ENCODE results near the gene BMP15. TPM values are rescaled to one million over a fixed set of nuclear protein-coding genes. Genes with fewer than 3 reads are reported as not detected.

BMP15 gene
- total RNA-seq, 2 donors from 2014 or later, result not detected

- DNase-seq, result no peak
- H3K4me3 Mint-ChIP-seq, result no peak overlapping the region
- H3K27ac Mint-ChIP-seq, result no peak overlapping the region
- H3K4me1 Mint-ChIP-seq, result peaks cover 13% of the 10 kb centered on the region
- Histone ChIP-seq H3K27me3 (ENCODE audit: control insufficient read depth, insufficient read depth, low read length, poor library complexity, severe bottlenecking) (no peaks in the 10 kb centered on the region), H3K9me3 (ENCODE audit: control insufficient read depth, low read length) (no peaks in the 10 kb centered on the region), H3K9ac (ENCODE audit: extremely low read depth, low read length, poor library complexity, severe bottlenecking) (no peak overlapping the region), H3K4me3 (ENCODE audit: low read length) (no peak overlapping the region), H3K36me3 (ENCODE audit: control insufficient read depth, insufficient read depth, low read length) (no peaks in the 10 kb centered on the region), H3K27ac (ENCODE audit: low read depth, low read length) (no peak overlapping the region), H3K4me1 (ENCODE audit: control insufficient read depth, insufficient read depth, low read length) (no peaks in the 10 kb centered on the region)
- no peaks in the 10 kb centered on the region for H3K27me3 Mint-ChIP-seq (ENCODE audit: insufficient read depth)
- H3K9me3 Mint-ChIP-seq, result peaks cover 30% of the 10 kb centered on the region
- no peak for TF ChIP-seq CTCF (conservative IDR thresholded peaks at IDR 0.05)
- 95% methylated on average over 1 of the region's 1 CpG; no CpG with 5 or more reads in 1 of the 2 experiments for WGBS, 2 experiments (ENCODE audit: insufficient coverage in 1 of 2, insufficient read length in 1 of 2)
- no peaks in the 10 kb centered on the region for H3K36me3 Mint-ChIP-seq (ENCODE audit: low read depth)
These were observed 38.5 kb upstream of the BMP15 start for GRCh38 chrX:50871922-50872453.

GRCh38 chrX:50874876-50875275 is 35.7 kb upstream of the BMP15 start:
- WGBS, 2 experiments (ENCODE audit: insufficient coverage in 1 of 2, insufficient read length in 1 of 2), result 81% methylated on average over 3 of the region's 3 CpGs; no CpG with 5 or more reads in 1 of the 2 experiments
- no peaks in the 10 kb centered on the region for H3K9me3 ChIP-seq (ENCODE audit: control insufficient read depth, low read length)
- no peak overlapping the region for H3K27ac ChIP-seq (ENCODE audit: low read depth, low read length)
- no peak overlapping the region for H3K4me3 ChIP-seq (ENCODE audit: low read length)
- no peaks in the 10 kb centered on the region for H3K4me1 ChIP-seq (ENCODE audit: control insufficient read depth, insufficient read depth, low read length)
- TF ChIP-seq CTCF (conservative IDR thresholded peaks at IDR 0.05), result no peak
- peaks cover 37% of the 10 kb centered on the region for H3K9me3 Mint-ChIP-seq
- no peaks in the 10 kb centered on the region for H3K27me3 Mint-ChIP-seq (ENCODE audit: insufficient read depth)
- H3K36me3 Mint-ChIP-seq (ENCODE audit: low read depth), result no peaks in the 10 kb centered on the region
- no peak overlapping the region for H3K27ac Mint-ChIP-seq
- H3K27me3 ChIP-seq (ENCODE audit: control insufficient read depth, insufficient read depth, low read length, poor library complexity, severe bottlenecking), result no peaks in the 10 kb centered on the region
- H3K9ac ChIP-seq (ENCODE audit: extremely low read depth, low read length, poor library complexity, severe bottlenecking), result no peak overlapping the region
- H3K36me3 ChIP-seq (ENCODE audit: control insufficient read depth, insufficient read depth, low read length), result no peaks in the 10 kb centered on the region
- H3K4me3 Mint-ChIP-seq, result no peak overlapping the region
- peak; percentile 44 for DNase-seq
- peaks cover 13% of the 10 kb centered on the region for H3K4me1 Mint-ChIP-seq

- Histone ChIP-seq H3K36me3 (ENCODE audit: control insufficient read depth, insufficient read depth, low read length) (no peaks in the 10 kb centered on the region), H3K9me3 (ENCODE audit: control insufficient read depth, low read length) (no peaks in the 10 kb centered on the region), H3K4me1 (ENCODE audit: control insufficient read depth, insufficient read depth, low read length) (no peaks in the 10 kb centered on the region), H3K9ac (ENCODE audit: extremely low read depth, low read length, poor library complexity, severe bottlenecking) (no peak overlapping the region), H3K27ac (ENCODE audit: low read depth, low read length) (no peak overlapping the region), H3K27me3 (ENCODE audit: control insufficient read depth, insufficient read depth, low read length, poor library complexity, severe bottlenecking) (no peaks in the 10 kb centered on the region), H3K4me3 (ENCODE audit: low read length) (no peak overlapping the region)
- no peak for DNase-seq
- Mint-ChIP-seq H3K4me1 (peaks cover 13% of the 10 kb centered on the region), H3K36me3 (ENCODE audit: low read depth) (no peaks in the 10 kb centered on the region), H3K4me3 (no peak overlapping the region), H3K27me3 (ENCODE audit: insufficient read depth) (no peaks in the 10 kb centered on the region), H3K9me3 (peaks cover 33% of the 10 kb centered on the region), H3K27ac (no peak overlapping the region)
- no peak for TF ChIP-seq CTCF (conservative IDR thresholded peaks at IDR 0.05)
- WGBS, 2 experiments (ENCODE audit: insufficient coverage in 1 of 2, insufficient read length in 1 of 2), result 60 to 70% methylated on average over 2 to 4 of the region's 4 CpGs
These were observed 34.0 kb upstream of the BMP15 start for GRCh38 chrX:50876551-50876950.
